Esophagus squamous epithelium (tissue), 5 donors: ENCODE measurements around the gene SHC1. TPM values are rescaled to one million over a fixed set of nuclear protein-coding genes. Genes with fewer than 3 reads are reported as not detected.
"Not testable (repeated sequence)": the region's sequence is repeated elsewhere in the genome, so short reads cannot be mapped to it uniquely, and the experiment has no call there.

Experiments
- DNase-seq: peaks from one replicate; lab custom pipeline; 2025; lab: John Stamatoyannopoulos, UW
- H3K27ac ChIP-seq, 4 donors: fragments of 200-600 bp; sonication (generic); one replicate each; pipeline ENCODE4 v1.5.1; 2016 to 2019; ENCODE audit warnings: mild to moderate bottlenecking in 1 of 4
- H3K27me3 ChIP-seq, 4 donors: fragments of 200-600 bp; sonication (generic); 1 replicate in 3 of 4; 2 replicates in 1 of 4; pipeline versions ENCODE4 v1.5.1 to v1.6.0; 2017 to 2021; ENCODE audit warnings: antibody characterized with exemption in 1 of 4
- H3K36me3 ChIP-seq, 3 donors: fragments of 200-600 bp; sonication (generic); one replicate each; pipeline ENCODE4 v1.5.1; 2016 to 2019
- H3K4me1 ChIP-seq, 3 donors: fragments of 200-600 bp; sonication (generic); one replicate each; pipeline ENCODE4 v1.5.1; 2017 to 2019
- H3K4me3 ChIP-seq, 4 donors: fragments of 200-600 bp; sonication (generic); 1 replicate in 3 of 4; 2 replicates in 1 of 4; pipeline ENCODE4 v1.5.1; 2016 to 2019; ENCODE audit warnings: mild to moderate bottlenecking in 2 of 4, moderate library complexity in 1 of 4
- H3K9me3 ChIP-seq, 3 donors: fragments of 200-600 bp; sonication (generic); one replicate each; pipeline ENCODE4 v1.5.1; 2016 to 2019
- CTCF ChIP-seq, 6 experiments: fragments of 450-650 bp in 4 of 6; fragments of 200-600 bp in 2 of 6; sonication (generic) in 2 of 6; IDR thresholded peaks; one replicate each; pipeline ENCODE4 v1.5.1; 2016 to 2019; ENCODE audit warnings: antibody characterized with exemption in 6 of 6, mild to moderate bottlenecking in 4 of 6, moderate library complexity in 4 of 6
- POLR2A ChIP-seq, 4 donors: fragments of 450-650 bp; IDR thresholded peaks; one replicate each; pipeline ENCODE4 v1.6.1; 2017; ENCODE audit warnings: antibody characterized with exemption in 4 of 4, mild to moderate bottlenecking in 4 of 4, moderate library complexity in 3 of 4
- WGBS, 2 donors: methylation state at CpG; one replicate each; pipeline ENCODE4 v1.1.5; 2018; 5-methylcytosine and 5-hydroxymethylcytosine counted together
- intact Hi-C: fragments of 100-400 bp; cut with DNase I; formaldehyde crosslinking; loops from one replicate; pipeline ENCODE4 v1.15.0; 2022
- total RNA-seq, 4 donors: library from RNA; depleted of rRNA; stranded (reverse); fragments of >200 nt; gene quantifications; one replicate each; pipeline ENCODE4 v1.1.0, GENCODE V29; 2016
- donor health status: DM: yes; HTN: yes; CAD: no.

Gene SHC1
- total RNA-seq, 4 donors from 2014 or later: 37.6 to 80.9 (median 65.8) TPM

- 80 to 88% methylated on average over 4 to 9 of the region's 14 CpGs for WGBS, 2 donors
- Histone ChIP-seq H3K9me3 (no peaks in the 10 kb centered on the region), H3K4me1 (peaks cover 0 to 41% (median 3%) of the 10 kb centered on the region in 3 donors), H3K4me3 (no peak overlapping the region), H3K36me3 (peaks cover 9 to 56% (median 15%) of the 10 kb centered on the region in 3 donors), H3K27me3 (no peaks in the 10 kb centered on the region), H3K27ac (no peak overlapping the region)
- no peak for TF ChIP-seq CTCF (IDR thresholded peaks at IDR 0.05)
- TF ChIP-seq POLR2A (IDR thresholded peaks at IDR 0.05): no peak
- intact Hi-C loops: no loop called here
- no peak for DNase-seq
These were observed 22.4 kb upstream of the SHC1 start for GRCh38 chr1:154992721-154993571.

- Histone ChIP-seq H3K36me3 (peaks cover 14 to 70% (median 15%) of the 10 kb centered on the region in 3 donors), H3K4me1 (peaks cover 0 to 46% (median 3%) of the 10 kb centered on the region in 3 donors), H3K4me3 (no peak overlapping the region), H3K27me3 (no peaks in the 10 kb centered on the region), H3K9me3 (no peaks in the 10 kb centered on the region), H3K27ac (no peak overlapping the region)
- 85 to 96% methylated on average over 5 to 8 of the region's 8 CpGs for WGBS, 2 donors
- no peak for TF ChIP-seq POLR2A (IDR thresholded peaks at IDR 0.05)
- no peak for DNase-seq
- intact Hi-C loops: no loop called here
These were observed 19.7 kb upstream of the SHC1 start for GRCh38 chr1:154990276-154990675.

GRCh38 chr1:154989195-154989860 lies 18.8 kb upstream of the SHC1 start:
- no peak for DNase-seq
- TF ChIP-seq POLR2A (IDR thresholded peaks at IDR 0.05) (no peak), CTCF (IDR thresholded peaks at IDR 0.05) (no peak)
- H3K4me3 ChIP-seq: no peak overlapping the region
- peaks cover 14 to 70% (median 15%) of the 10 kb centered on the region in 3 donors for H3K36me3 ChIP-seq
- no peak overlapping the region for H3K27ac ChIP-seq
- H3K27me3 ChIP-seq: no peaks in the 10 kb centered on the region
- intact Hi-C loops: no loop called here
- no peaks in the 10 kb centered on the region for H3K9me3 ChIP-seq
- H3K4me1 ChIP-seq: peaks cover 3 to 50% (median 3%) of the 10 kb centered on the region in 3 donors
- WGBS, 2 donors: 75% methylated on average over 2 of the region's 3 CpGs; no CpG with 5 or more reads in 1 of the 2 donors

GRCh38 chr1:154988058-154988954 lies 17.8 kb upstream of the SHC1 start:
- WGBS, 2 donors: 91 to 93% methylated on average over 7 to 13 of the region's 17 CpGs
- Histone ChIP-seq H3K9me3 (no peaks in the 10 kb centered on the region), H3K27ac (no peak overlapping the region), H3K4me1 (peaks cover 9 to 54% (median 10%) of the 10 kb centered on the region in 3 donors), H3K36me3 (peaks cover 14 to 69% (median 15%) of the 10 kb centered on the region in 3 donors), H3K4me3 (no peak overlapping the region), H3K27me3 (no peaks in the 10 kb centered on the region)
- intact Hi-C loops: no loop called here
- no peak for DNase-seq
- no peak for TF ChIP-seq CTCF (IDR thresholded peaks at IDR 0.05)
- TF ChIP-seq POLR2A (IDR thresholded peaks at IDR 0.05): no peak

- Histone ChIP-seq H3K9me3 (no peaks in the 10 kb centered on the region), H3K27ac (no peak overlapping the region), H3K4me3 (no peak overlapping the region), H3K27me3 (no peaks in the 10 kb centered on the region), H3K36me3 (peaks cover 14 to 59% (median 15%) of the 10 kb centered on the region in 3 donors), H3K4me1 (peaks cover 14 to 61% (median 15%) of the 10 kb centered on the region in 3 donors)
- DNase-seq: no peak
- TF ChIP-seq POLR2A (IDR thresholded peaks at IDR 0.05) (no peak), CTCF (IDR thresholded peaks at IDR 0.05) (no peak)
- intact Hi-C loops: no loop called here
- WGBS, 2 donors: 25 to 61% methylated on average over 4 to 5 of the region's 6 CpGs
These were observed 16.8 kb upstream of the SHC1 start for GRCh38 chr1:154987326-154987725.

GRCh38 chr1:154986736-154987135 lies 16.2 kb upstream of the SHC1 start:
- H3K27ac ChIP-seq: not testable (repeated sequence)

More at GRCh38 chr1:154986736-154987135, 16.2 kb upstream of the SHC1 start:
- WGBS, 2 donors: 81 to 98% methylated on average over 3 of the region's 4 CpGs
- H3K27me3 ChIP-seq, H3K4me3 ChIP-seq, H3K9me3 ChIP-seq, intact Hi-C loops, DNase-seq: not testable (repeated sequence)
- peaks cover 15 to 62% (median 17%) of the 10 kb centered on the region in 3 donors for H3K4me1 ChIP-seq
- peaks cover 14 to 53% (median 15%) of the 10 kb centered on the region in 3 donors for H3K36me3 ChIP-seq
